Activated CD8-positive, alpha-beta memory T cell treated with anti-CD3 and anti-CD28 coated beads for 4 hours (primary cell): ENCODE measurements around the gene CLPSL1.
"Not testable (repeated sequence)": the region's sequence is repeated elsewhere in the genome, so short reads cannot be mapped to it uniquely, and the experiment has no call there.

Experiments used
- DNase-seq, 2 donors: peaks; one replicate each; pipeline ENCODE4 v3.0.0-alpha.2; 2020; ENCODE audit warnings: low read depth in 2 of 2

CLPSL1 gene, protein sequence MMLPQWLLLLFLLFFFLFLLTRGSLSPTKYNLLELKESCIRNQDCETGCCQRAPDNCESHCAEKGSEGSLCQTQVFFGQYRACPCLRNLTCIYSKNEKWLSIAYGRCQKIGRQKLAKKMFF

DNA sequence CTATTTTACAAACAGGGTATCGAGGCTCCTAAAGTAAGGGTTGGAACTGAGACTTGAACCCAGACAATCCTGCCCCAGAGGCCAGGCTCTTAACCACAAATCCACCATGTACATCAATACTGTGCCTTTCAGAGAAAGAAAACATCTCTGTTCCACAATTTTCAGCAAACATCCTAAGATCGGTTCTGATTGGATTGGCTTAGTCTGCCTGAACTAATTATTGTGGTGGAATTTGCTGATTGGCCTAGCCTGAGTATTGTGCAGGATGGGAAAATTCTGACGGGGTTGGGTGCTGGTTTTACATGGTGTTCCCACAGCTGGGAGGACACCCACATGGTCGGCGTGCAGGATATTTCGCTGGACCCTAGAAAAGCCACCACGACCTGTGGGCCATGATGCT is at the start of gene CLPSL1:
CLPSL1 (plus strand) TSS at position 301 of the 400 bp plus-strand sequence; CDS start at position 393, 92 bp downstream.
- DNase-seq = no peak

DNA sequence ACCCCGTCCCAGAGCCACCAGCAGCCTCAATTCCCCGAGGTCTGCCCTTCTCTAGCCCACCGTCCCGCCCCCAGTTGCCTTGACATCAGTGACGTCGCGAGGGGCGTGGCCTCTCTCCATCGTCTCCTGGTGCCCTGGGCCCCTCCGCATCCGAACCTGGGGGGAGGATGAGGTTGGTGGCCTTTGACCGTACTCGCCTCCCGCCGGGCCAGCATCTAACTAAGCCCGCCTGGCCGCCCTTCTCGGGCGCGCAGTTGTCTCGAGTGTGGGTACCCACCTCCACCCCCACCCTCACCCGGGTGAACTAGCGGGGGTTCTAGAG is 49.4 kb upstream of the CLPSL1 start:
- peak; percentile 85 to 90 for DNase-seq

DNA sequence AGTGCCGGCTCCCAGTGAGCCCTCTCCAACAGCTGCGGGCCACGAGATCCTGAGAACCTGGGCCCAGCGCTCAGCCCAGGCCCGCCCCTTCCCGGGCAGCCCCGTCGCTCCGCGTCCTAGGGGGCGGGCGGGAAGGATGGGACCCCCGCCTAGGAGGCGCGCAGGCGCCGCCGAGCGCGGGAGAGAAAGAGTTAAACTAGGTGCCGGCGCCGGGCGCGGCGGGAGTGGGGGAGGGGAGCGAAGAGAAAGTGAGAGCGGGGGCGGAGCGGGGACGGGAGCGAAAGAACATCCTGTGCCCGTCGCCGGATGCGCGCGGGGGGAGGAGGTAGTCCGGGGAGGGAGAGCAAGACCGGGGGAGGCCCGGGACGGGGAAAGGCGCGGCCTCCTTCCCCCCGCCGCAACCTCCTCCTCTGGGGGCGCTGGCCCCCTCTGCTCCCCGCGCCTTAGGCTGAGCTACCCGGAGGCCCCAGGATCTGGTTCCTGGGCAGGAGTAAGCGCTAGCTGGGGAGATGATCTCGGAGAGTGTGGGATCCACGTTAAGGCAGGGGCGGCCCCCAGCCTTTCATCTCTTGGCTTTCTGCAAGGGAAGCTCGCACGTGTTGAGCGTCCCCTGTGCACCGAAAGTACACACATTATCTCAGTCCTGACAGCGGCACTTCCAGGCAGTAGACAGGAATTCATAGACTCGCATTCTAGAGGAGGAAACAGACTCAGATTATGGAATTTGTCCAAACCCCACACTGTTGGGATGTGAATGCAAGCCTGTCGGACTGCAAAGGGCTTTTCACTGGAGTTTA is 48.9 kb upstream of the CLPSL1 start:
- DNase-seq = peak; percentile 86 to 89

DNA sequence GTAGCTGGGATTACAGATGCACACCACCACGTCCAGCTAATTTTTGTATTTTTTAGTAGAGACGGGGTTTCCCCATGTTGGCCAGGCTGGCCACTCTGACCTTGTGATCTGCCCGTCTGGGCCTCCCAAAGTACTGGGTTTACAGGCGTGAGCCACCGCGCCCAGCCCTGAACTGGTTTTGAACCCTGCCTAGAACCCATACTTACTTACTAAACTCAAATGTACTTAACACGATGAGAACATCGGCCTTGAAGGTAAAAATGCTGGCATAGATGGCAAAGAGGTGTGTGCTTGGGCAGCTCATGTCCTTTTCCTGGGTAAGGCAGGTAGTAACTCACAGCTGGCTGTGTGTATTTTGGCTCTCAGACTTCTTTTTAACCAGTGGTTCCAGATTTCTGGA is 47.2 kb upstream of the CLPSL1 start:
- no peak for DNase-seq

DNA sequence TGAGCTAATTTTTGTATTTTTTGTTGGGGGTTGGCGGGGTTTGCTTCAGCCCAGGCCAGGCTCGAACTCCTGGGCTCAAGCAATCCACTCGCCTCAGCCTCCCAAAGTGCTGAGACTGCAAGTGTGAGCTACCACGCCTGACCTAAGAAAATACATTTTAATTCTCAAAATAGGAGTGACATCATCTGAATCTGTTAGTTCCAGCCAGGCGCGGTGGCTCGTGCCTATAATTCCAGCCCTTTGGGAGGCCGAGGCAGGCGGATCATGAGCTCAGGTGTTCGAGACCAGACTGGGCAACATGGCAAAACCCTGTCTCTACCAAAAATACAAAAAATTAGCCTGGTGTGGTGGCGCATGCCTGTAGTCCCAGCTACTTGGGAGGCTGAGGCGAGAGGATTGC is 46.5 kb upstream of the CLPSL1 start:
- not testable (repeated sequence) for DNase-seq

DNA sequence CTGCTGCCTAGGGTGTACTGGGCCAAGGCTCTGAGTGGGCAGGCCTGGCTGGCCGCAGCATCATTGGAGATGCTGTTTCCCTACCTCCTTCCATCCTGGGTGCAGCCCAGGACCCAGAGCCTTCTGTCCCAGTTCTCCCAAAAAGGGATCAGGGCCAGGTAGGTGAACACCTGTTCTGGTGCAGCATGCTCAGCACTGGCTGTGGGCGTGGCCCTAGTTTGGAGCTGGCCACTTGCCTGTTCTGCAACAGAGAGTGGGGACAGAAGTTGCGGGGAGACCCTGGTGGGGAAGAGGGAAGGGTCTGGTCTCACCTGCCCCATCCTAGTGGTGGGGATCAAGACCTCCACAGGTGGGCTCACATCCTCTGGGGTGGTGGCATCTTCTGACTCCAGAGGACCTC is 45.4 kb upstream of the CLPSL1 start:
- DNase-seq = no peak

DNA sequence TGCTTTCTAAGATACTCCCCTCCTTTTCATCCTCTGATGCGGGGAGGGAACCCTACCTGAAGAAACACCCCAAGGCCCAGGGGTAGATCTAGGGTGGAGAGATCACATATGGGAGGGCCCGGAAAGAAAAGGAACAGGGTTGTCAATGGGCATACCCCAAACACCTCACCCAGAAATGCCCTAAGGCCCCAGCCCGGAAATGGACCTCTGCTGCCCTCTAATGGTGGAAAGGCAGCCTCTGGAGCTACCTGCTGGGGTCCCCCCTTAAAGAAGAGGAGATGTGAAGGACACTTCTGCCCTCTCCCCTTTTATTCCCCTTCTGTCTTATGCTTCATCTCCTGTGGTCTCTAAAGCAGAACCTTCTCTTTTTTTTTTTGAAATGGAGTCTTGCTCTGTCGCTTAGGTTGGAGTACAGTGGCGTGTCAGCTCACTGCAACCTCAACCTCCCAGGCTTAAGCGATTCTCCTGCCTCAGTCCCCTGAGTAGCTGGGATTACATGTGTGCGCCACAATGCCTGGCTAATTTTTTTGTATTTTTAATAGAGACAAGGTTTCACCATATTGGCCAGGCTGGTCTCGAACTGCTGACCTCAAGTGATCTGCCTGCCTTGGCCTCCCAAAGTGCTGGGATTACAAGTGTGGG is 44.4 kb upstream of the CLPSL1 start:
- peak; percentile 69 to 78 for DNase-seq

DNA sequence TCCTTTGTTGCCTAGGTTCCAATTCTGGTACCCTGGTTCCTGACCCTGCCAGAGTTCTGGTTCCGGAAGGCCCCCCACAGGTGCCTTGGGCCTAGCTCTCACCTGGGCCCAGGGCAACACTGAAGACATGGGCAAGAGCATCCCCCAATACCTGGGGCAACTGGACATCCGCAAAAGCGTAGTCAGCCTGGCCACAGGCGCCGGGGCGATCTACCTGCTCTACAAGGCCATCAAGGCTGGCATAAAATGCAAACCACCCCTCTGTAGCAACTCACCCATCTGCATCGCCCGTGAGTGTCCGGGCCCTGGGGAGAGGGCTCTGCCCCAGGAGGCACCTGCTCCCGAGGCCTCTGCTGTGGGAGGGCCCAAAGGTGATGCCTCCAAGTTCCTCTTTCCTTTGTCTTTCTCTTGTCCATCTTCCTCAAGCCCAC is 43.8 kb upstream of the CLPSL1 start, which contains the start of gene ARMC12:
ARMC12 (plus strand) TSS at position 51 of the 431 bp plus-strand sequence; CDS start at position 128, 77 bp downstream.
- DNase-seq = no peak

DNA sequence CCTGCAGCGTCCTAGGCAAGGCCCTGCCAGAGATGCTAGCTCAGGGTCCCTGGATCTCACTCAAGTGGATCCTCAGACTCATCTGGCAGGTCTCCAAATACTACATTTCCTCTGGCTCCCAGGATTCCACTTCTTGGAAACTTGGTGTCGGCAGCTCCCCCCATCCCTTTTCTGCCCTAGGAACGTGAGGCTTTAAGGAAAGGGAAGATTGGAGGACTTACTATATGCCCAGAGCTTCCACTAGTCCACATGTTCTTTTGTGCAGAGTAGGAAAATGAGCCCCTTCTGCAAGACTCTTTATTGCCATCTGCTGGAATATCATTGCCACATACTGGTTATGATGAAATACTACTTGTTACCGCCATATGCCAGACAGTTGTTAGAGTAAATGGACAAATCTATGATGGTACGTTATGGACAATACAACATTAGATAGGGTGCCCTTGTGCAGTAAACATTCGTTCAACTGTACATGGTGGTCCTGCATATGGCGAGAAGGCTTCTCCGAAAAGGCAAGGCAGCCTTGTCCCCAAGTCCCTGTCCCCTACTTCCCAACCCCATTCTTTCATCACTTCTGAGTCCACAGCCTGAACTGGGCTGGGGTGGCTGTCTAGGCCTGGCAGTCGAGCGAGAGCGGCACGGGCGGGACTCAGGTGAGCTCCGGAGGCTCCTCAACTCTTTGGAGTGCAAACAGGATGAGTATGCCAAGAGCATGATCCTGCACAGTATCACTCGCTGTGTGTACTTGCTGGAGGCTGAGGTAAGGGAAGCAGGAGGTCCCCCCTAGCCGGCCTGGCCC is 43.2 kb upstream of the CLPSL1 start:
- DNase-seq = no peak

DNA sequence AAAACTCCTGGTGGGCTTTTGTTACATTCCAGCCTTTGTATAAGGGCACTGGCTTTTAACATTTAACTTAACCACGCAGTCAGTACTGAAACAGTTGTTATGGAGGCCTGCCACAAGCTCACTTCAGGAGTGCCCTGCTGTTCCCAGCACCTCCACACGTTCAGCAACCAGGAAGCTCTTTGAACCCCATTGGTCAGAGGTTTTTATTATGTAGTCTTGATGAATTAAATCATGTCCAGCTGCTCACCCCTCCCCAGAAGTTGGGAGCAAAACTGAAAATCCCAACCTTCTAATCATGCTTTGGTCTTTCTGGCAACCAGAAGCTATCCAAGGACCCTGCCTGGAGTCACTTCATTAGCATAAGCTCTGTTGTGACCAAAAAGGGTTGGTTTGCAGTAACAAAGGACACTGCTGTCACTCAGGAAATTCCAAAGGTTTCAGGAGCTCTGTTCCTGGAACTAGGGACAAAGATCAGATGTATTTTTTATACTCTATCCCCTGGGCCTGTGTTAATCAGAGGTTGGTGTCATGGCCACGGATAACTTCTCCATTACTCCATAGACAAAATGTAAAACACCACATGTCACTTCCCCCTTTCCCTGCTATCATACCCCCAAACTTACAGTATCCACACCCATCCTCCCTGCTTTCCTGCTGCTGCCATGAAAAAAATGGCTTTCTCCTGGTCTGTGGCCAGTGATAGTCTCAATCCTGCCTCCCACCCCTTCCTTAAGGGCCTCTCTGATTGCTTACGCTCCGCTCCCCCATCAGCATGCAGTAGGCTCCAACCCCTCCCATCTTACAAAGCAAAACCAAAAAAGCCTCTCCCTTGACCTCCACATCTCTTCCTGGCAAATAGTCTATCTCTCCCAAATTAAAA is 40.9 kb upstream of the CLPSL1 start:
- no peak for DNase-seq

DNA sequence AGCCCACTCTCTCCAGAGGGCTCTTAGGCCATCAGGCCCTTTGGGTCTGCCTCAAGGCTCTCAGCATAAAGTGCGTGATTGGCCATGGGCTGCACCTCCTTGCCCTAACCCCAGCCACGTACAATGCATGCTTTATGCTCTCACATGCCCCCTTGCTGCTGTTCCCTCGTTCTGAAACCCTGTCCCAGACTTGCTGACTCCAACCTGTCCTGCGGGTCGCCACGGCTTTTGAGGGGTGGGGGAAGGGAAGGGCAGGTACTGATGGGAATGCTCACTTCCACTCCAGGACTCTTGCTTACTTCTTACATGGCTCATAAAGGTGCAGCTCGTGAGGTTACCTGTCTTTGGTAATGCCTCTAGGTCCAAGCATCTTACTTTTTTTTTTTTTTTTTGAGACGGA is 38.0 kb upstream of the CLPSL1 start:
- no peak for DNase-seq

DNA sequence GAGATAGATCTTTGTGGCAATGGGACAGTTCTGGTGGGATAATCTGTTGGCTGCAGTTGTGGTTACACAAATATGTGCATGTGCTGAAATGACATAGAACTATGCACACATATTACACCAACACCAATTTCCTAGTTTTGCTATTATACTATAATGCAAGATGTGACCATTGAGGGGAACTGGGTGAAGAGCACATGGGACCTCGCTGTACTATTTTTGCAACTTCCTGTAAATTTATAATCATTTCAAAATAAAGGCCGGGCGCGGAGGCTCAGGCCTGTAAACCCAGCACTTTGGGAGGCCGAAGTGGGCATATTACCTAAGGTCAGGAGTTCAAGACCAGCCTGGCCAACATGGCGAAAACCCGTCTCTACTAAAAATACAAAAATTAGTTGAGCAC is 35.3 kb upstream of the CLPSL1 start:
- no peak for DNase-seq

DNA sequence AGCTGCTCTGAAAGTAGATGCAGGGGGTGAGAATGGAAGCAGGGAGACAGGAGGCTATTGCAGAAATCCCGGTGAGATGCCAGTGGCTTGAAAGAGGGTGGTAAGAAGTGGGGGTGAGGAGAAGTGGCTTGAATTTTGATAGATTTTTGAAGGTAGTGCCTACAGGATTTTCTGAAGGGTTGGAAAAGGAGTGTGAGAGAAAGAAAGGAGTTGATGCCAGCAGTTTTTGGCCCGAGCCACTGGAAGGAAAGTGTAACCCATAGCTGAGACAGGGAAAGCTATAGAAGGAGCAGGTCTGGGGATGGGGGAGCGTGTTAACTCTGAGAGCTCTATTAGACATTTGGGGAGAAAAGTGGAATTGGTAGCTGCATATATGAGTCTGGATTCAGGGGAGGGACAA is 34.3 kb upstream of the CLPSL1 start:
- DNase-seq = no peak

DNA sequence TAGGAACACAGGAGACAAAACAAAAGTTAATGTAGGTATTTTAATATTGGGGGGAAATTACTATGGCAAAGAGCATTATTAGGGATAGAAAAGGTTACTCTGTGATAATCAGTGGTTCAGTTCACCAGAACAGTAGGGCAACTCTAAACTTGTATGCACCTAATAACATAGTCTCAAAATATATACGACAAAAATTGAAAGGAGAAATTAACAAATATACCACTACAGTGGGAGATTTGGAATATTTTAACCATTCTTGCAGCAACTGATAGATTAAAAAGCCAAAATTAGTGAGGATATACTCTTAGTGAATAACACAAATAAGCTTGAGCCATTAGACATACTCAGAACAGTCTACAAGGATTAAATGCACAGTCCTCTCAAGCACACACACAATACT is 32.9 kb upstream of the CLPSL1 start:
- DNase-seq = no peak

DNA sequence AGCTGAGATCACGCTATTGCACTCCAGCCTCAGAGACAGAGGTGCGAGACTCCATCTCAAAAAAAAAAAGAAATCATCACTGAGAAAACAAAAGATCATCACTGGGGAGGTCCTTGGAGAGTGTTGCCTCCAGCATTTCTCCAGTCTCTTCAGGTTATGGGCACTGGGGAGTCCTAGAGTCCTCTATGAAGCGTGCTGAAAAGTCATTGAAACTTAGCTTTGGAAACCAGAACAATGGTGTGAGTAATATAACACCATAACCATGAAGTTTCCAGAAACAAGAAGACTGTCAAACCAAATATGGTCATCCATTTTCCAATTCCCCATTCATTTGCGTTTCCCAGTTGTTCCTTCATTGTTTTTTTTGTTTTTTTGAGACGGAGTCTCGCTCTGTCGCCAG is 30.3 kb upstream of the CLPSL1 start:
- no peak for DNase-seq

DNA sequence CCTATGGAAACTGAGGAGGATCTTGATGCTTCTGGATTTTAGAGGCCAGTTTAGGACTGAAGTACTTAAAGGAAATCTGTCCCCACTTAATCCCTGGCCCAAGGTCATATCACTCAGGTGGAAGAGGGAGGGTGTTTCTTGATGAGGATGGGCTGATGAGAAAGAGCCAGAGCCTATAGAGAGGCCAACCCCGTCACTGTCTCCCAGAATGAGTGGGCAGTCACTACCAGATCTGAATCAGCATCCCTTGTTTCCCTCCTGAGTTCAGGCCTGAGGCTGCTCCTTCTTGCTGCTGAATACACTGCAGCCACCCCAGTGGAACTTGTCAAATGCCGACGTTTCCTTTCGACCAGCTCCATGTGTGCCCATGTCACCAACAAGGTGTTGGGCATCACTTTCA is 29.2 kb upstream of the CLPSL1 start:
- DNase-seq = no peak

DNA sequence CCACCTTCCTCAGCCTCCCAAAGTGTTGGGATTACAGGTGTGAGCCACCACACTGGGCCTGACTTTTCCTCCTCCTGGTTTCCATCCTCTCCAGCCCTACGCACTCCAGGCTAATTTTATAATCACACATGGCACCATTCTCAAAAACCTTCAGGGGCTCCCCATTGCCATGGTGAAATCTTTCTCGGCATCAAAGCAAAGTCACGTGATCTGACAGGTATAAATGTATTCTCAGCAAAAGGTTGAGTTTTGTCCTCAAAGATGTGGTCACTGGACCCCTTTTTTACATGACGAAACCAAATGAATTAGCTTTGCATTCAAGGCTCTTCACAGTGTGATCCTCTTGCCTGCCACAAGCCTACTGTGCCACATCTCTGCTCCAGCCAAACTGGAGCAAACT is 28.5 kb upstream of the CLPSL1 start:
- DNase-seq = no peak

DNA sequence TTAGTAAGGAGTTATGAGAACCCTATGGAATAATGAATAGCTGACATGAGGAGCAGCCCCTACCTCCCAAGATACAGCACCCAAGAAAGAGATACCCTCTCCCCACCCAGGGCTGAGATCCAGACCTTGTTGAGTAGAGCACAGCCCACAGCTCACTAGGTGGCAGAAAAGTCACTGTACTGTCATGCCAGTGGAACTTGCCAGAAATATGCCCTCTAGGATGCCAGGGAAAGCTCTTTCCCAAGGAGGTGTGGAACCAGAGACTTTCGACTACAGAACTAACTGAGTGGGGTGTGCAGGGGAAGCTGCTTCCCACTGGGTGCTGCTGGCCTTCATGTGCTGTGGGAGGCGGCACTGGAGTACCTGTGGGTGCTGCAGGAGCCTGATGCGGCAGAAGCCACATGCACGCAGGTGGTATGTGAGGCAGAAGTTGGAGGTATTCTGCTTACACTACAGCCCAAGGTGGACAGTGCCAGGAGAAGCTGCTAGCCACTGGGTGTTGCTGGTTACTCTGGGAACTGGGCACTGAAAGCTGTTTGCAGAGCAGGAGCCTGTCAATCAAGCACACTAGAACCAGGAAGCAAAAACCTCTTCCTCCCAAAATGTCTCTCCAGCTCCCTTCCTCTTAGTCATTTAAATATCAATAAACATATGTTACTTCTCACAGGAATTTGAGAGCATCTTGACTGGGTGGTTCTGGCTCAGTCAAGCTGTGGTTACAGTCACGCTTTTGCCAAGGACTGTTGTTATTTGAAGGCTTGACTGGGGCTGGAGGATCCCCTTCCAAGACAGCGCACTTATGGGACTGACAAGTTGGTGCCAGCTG is 26.2 kb upstream of the CLPSL1 start:
- DNase-seq = no peak

DNA sequence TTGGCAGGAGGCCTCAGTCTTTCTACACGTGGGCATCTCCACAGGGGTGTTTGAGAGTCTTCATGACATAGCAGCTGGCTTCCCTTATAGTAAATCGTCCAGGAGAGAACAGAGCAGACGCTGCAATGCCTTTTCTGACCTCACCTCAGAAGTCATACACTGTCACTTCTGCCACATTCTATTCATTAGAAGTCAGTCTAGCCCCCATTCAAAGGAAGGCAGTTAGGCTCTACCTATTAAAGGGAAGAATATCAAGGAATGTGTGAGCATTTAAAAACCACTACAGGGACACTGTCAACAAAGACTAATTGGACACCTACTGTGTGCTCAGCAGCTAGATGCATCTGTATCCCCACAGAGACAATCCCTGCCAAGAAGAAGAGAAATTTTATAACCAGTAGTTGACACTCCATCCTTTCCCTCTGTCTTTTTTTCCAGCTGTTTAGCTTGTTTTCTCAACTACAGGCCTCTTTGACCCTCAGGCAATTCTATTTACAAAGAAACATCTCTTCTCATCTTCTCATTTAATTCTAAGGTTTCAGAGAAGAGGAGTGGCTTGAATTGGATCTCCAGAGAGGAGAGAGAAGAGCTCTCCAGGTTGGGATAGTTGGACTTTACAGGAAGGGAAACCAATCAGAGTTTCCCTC is 25.4 kb upstream of the CLPSL1 start:
- DNase-seq = no peak
